ENCODE results near the gene MAB21L2.

MAB21L2 gene

GRCh38 chr4:150584111-150584915 lies 2.4 kb downstream of the MAB21L2 start:
- no peaks in the 10 kb centered on the region for H3K27me3 ChIP-seq (ENCODE audit: insufficient read depth, poor library complexity, severe bottlenecking)
- no peak overlapping the region for H3K4me3 ChIP-seq (replicated peaks; ENCODE audit: insufficient read depth, low read length)
- no peak overlapping the region for H3K27ac ChIP-seq (replicated peaks)
- no peak for TF ChIP-seq REST (IDR thresholded peaks at IDR 0.05; ENCODE audit: insufficient replicate concordance, low read depth)
- no peak for DNase-seq (ENCODE audit: low read depth in 1 of 2, low spot score in 1 of 2)

GRCh38 chr4:150585611-150586010 lies 3.7 kb downstream of the MAB21L2 start:
- H3K27me3 ChIP-seq (ENCODE audit: insufficient read depth, poor library complexity, severe bottlenecking): no peaks in the 10 kb centered on the region

GRCh38 chr4:150586162-150586810 lies 4.3 kb downstream of the MAB21L2 start:
- Histone ChIP-seq H3K27ac (replicated peaks) (no peak overlapping the region), H3K4me3 (replicated peaks; ENCODE audit: insufficient read depth, low read length) (no peak overlapping the region), H3K27me3 (ENCODE audit: insufficient read depth, poor library complexity, severe bottlenecking) (no peaks in the 10 kb centered on the region)
- DNase-seq (ENCODE audit: low read depth in 1 of 2, low spot score in 1 of 2): no peak
- TF ChIP-seq SPI1 (IDR thresholded peaks at IDR 0.05; ENCODE audit: borderline replicate concordance, low read depth) (no peak), REST (IDR thresholded peaks at IDR 0.05; ENCODE audit: insufficient replicate concordance, low read depth) (no peak), POLR2AphosphoS5 (IDR thresholded peaks at IDR 0.05; ENCODE audit: low read depth) (no peak), CTCF (IDR thresholded peaks at IDR 0.05; ENCODE audit: insufficient read depth, low read length) (no peak), GABPA (IDR thresholded peaks at IDR 0.05; ENCODE audit: low read depth) (no peak)

More at GRCh38 chr4:150585611-150586010, 3.7 kb downstream of the MAB21L2 start:
- no peak overlapping the region for H3K4me3 ChIP-seq (replicated peaks; ENCODE audit: insufficient read depth, low read length)
- no peak overlapping the region for H3K27ac ChIP-seq (replicated peaks)
- TF ChIP-seq REST (IDR thresholded peaks at IDR 0.05; ENCODE audit: insufficient replicate concordance, low read depth) (no peak), SPI1 (IDR thresholded peaks at IDR 0.05; ENCODE audit: borderline replicate concordance, low read depth) (no peak), GABPA (IDR thresholded peaks at IDR 0.05; ENCODE audit: low read depth) (no peak), POLR2AphosphoS5 (IDR thresholded peaks at IDR 0.05; ENCODE audit: low read depth) (no peak), CTCF (IDR thresholded peaks at IDR 0.05; ENCODE audit: insufficient read depth, low read length) (no peak)
- DNase-seq (ENCODE audit: low read depth in 1 of 2, low spot score in 1 of 2): no peak
